Measurements from ENCODE around the gene OSBPL10. TPM values are rescaled to one million over a fixed set of nuclear protein-coding genes. Genes with fewer than 3 reads are reported as not detected.

The OSBPL10 gene
- total and polyA plus RNA-seq, 2 donors (not counting 1 experiment from before 2014, with no cell fraction given): 88.5 to 310 TPM

GRCh38 chr3:31959251-31959650, 21.8 kb downstream of the OSBPL10 start:
- Histone ChIP-seq H3K27ac (ENCODE audit: low read length in 2 of 2) (peak overlapping the region; percentile 56 to 88), H3K9ac (ENCODE audit: low read length) (peak overlapping the region; percentile 59), H3K4me1 (ENCODE audit: control insufficient read depth in 2 of 2, insufficient read depth in 2 of 2, low read length in 2 of 2) (peaks cover 92 to 97% of the 10 kb centered on the region in 2 donors), H3K27me3 (replicated peaks in 1 of 4; ENCODE audit: control extremely low read depth in 1 of 4, control insufficient read depth in 3 of 4, insufficient read depth in 4 of 4, low read length in 3 of 4) (no peaks in the 10 kb centered on the region), H3K36me3 (replicated peaks in 1 of 2; ENCODE audit: control extremely low read depth in 1 of 2, control insufficient read depth in 1 of 2, extremely low read depth in 1 of 2, insufficient read depth in 2 of 2, low read length in 1 of 2) (peaks cover 0 to 14% of the 10 kb centered on the region in 2 experiments), H3K4me2 (replicated peaks; ENCODE audit: low read depth, low read length, poor library complexity, severe bottlenecking) (peak overlapping the region; percentile 74), H4K20me1 (ENCODE audit: control insufficient read depth, insufficient read depth, low read length, poor library complexity, severe bottlenecking) (no peaks in the 10 kb centered on the region), H3K9me3 (ENCODE audit: control extremely low read depth in 1 of 3, control insufficient read depth in 2 of 3, insufficient read depth in 1 of 3, low read length in 2 of 3) (peaks cover 1 to 24% (median 16%) of the 10 kb centered on the region in 3 donors), H3K79me2 (ENCODE audit: control insufficient read depth, insufficient read depth, low read length) (peaks cover 100% of the 10 kb centered on the region), H2AFZ (ENCODE audit: insufficient read depth, low read depth, low read length, poor library complexity, severe bottlenecking) (peak overlapping the region; percentile 19), H3K4me3 (ENCODE audit: control extremely low read depth in 1 of 5, extremely low read depth in 1 of 5, insufficient read depth in 1 of 5, low read depth in 2 of 5, low read length in 4 of 5) (peak overlapping the region in 3 of 5 experiments; percentile 16 to 60 (median 34))
- ATAC-seq (ENCODE audit: low read depth) (no peak), DNase-seq (no peak)
- Mint-ChIP-seq H3K27ac (peak overlapping the region; percentile 95), H3K27me3 (no peaks in the 10 kb centered on the region), H3K4me3 (peak overlapping the region; percentile 89), H3K9me3 (ENCODE audit: insufficient read depth) (peaks cover 3% of the 10 kb centered on the region), H3K4me1 (peaks cover 87% of the 10 kb centered on the region)
- ChIA-PET CTCF (no interaction called here), POLR2A (no interaction called here)
- TF ChIP-seq CTCF (IDR thresholded peaks at IDR 0.05) (no peak), EZH2 (IDR thresholded peaks at IDR 0.05; ENCODE audit: borderline replicate concordance, insufficient read depth, low read depth, low read length, poor library complexity, severe bottlenecking) (no peak)
- WGBS (ENCODE audit: insufficient coverage): 80% methylated on average over 2 of the region's 2 CpGs
- intact Hi-C loops (cut with micrococcal nuclease): loop anchor here (10.0 kb wide), 1 partner anchor 424 kb away; the partner anchor contains the start of gene STT3B

- CTCF ChIA-PET: no interaction called here
- intact Hi-C loops (cut with micrococcal nuclease): loop anchor here (10.0 kb wide), 1 partner anchor 424 kb away; the partner anchor contains the start of gene STT3B
- ATAC-seq (ENCODE audit: low read depth): no peak
- TF ChIP-seq CTCF (IDR thresholded peaks at IDR 0.05): no peak
- no peak for TF ChIP-seq EZH2 (IDR thresholded peaks at IDR 0.05; ENCODE audit: borderline replicate concordance, insufficient read depth, low read depth, low read length, poor library complexity, severe bottlenecking)
- Histone ChIP-seq H4K20me1 (ENCODE audit: control insufficient read depth, insufficient read depth, low read length, poor library complexity, severe bottlenecking) (no peaks in the 10 kb centered on the region), H3K4me2 (replicated peaks; ENCODE audit: low read depth, low read length, poor library complexity, severe bottlenecking) (peak overlapping the region; percentile 74), H3K4me1 (ENCODE audit: control insufficient read depth in 2 of 2, insufficient read depth in 2 of 2, low read length in 2 of 2) (peaks cover 92 to 97% of the 10 kb centered on the region in 2 donors), H3K79me2 (ENCODE audit: control insufficient read depth, insufficient read depth, low read length) (peaks cover 98% of the 10 kb centered on the region), H3K4me3 (ENCODE audit: control extremely low read depth in 1 of 5, extremely low read depth in 1 of 5, insufficient read depth in 1 of 5, low read depth in 2 of 5, low read length in 4 of 5) (peak overlapping the region in 2 of 5 experiments; percentile 34 to 60), H2AFZ (ENCODE audit: insufficient read depth, low read depth, low read length, poor library complexity, severe bottlenecking) (no peak overlapping the region), H3K27me3 (replicated peaks in 1 of 4; ENCODE audit: control extremely low read depth in 1 of 4, control insufficient read depth in 3 of 4, insufficient read depth in 4 of 4, low read length in 3 of 4) (no peaks in the 10 kb centered on the region), H3K9ac (ENCODE audit: low read length) (peak overlapping the region; percentile 59), H3K36me3 (replicated peaks in 1 of 2; ENCODE audit: control extremely low read depth in 1 of 2, control insufficient read depth in 1 of 2, extremely low read depth in 1 of 2, insufficient read depth in 2 of 2, low read length in 1 of 2) (peaks cover 0 to 14% of the 10 kb centered on the region in 2 experiments), H3K9me3 (ENCODE audit: control extremely low read depth in 1 of 3, control insufficient read depth in 2 of 3, insufficient read depth in 1 of 3, low read length in 2 of 3) (peaks cover 1 to 24% (median 16%) of the 10 kb centered on the region in 3 donors), H3K27ac (ENCODE audit: low read length in 2 of 2) (peak overlapping the region; percentile 56 to 88)
- Mint-ChIP-seq H3K9me3 (ENCODE audit: insufficient read depth) (peaks cover 3% of the 10 kb centered on the region), H3K4me3 (peak overlapping the region; percentile 89), H3K27me3 (no peaks in the 10 kb centered on the region), H3K27ac (peak overlapping the region; percentile 95), H3K4me1 (peaks cover 87% of the 10 kb centered on the region)
- 100% methylated on average over 2 of the region's 3 CpGs for WGBS (ENCODE audit: insufficient coverage)
- no peak for DNase-seq
- POLR2A ChIA-PET: no interaction called here
These were observed 22.3 kb downstream of the OSBPL10 start for GRCh38 chr3:31958701-31959152.

Data from B cell (primary cell).